Tibial nerve (tissue), 4 donors: ENCODE measurements around the gene CAMTA1.

Experiments used
- EP300 ChIP-seq, 2 donors: sonication (generic); formaldehyde crosslinking; IDR thresholded peaks; one replicate each; pipeline ENCODE4 v1.6.1; 2017; ENCODE audit warnings: antibody characterized with exemption in 2 of 2, mild to moderate bottlenecking in 1 of 2
- POLR2A ChIP-seq, 2 donors: fragments of 450-650 bp; IDR thresholded peaks; one replicate each; pipeline ENCODE4 v1.6.1; 2017; ENCODE audit warnings: antibody characterized with exemption in 2 of 2, mild to moderate bottlenecking in 2 of 2, moderate library complexity in 2 of 2
- TF ChIP-seq, protein P1 (sequence below), 5 experiments: fragments of 200-600 bp in 3 of 5; fragments of 450-650 bp in 2 of 5; sonication (generic) in 3 of 5; IDR thresholded peaks; one replicate each; pipeline ENCODE4 v1.5.1; 2016 to 2019; ENCODE audit warnings: antibody characterized with exemption in 5 of 5, mild to moderate bottlenecking in 3 of 5, moderate library complexity in 2 of 5

DNA sequence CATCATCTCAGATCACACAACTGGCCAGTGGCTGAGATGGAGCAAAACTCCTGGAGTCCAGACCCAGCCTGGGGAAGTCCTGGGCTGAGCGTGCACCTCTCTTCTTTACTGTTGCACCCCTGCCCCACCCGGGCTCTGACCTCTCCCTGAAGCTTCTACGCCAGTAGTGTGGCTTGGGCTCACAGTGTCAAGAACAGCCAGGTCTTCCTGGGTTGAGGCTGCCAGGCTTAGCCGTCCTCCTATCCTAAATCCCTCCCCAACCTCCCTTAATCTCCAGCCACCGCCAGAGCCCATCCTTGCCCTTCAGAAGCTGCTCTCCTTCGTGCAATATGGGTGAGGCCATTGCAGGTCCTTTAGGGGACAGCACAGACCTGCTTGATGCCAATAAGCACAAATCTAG is 586.7 kb downstream of the CAMTA1 start:
- TF ChIP-seq, protein P1, sequence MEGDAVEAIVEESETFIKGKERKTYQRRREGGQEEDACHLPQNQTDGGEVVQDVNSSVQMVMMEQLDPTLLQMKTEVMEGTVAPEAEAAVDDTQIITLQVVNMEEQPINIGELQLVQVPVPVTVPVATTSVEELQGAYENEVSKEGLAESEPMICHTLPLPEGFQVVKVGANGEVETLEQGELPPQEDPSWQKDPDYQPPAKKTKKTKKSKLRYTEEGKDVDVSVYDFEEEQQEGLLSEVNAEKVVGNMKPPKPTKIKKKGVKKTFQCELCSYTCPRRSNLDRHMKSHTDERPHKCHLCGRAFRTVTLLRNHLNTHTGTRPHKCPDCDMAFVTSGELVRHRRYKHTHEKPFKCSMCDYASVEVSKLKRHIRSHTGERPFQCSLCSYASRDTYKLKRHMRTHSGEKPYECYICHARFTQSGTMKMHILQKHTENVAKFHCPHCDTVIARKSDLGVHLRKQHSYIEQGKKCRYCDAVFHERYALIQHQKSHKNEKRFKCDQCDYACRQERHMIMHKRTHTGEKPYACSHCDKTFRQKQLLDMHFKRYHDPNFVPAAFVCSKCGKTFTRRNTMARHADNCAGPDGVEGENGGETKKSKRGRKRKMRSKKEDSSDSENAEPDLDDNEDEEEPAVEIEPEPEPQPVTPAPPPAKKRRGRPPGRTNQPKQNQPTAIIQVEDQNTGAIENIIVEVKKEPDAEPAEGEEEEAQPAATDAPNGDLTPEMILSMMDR (IDR thresholded peaks at IDR 0.05), result no peak
- no peak for TF ChIP-seq EP300 (IDR thresholded peaks at IDR 0.05)
- no peak for TF ChIP-seq POLR2A (IDR thresholded peaks at IDR 0.05)
